OCI-LY1 (cell line): ENCODE data around the gene ZFPM1.

Source experiments
- H2AFZ ChIP-seq: fragments of 200-600 bp; sonication (generic), shearing (Covaris generic); 2 replicates; pipeline ENCODE4 v1.6.0; 2014; ENCODE audit warnings: antibody characterized with exemption, mild to moderate bottlenecking, low read length
- H3F3A ChIP-seq: fragments of 200-600 bp; sonication (generic), shearing (Covaris generic); 2 replicates; pipeline ENCODE4 v1.6.0; 2014; ENCODE audit warnings: mild to moderate bottlenecking, antibody characterized with exemption, low read length, moderate library complexity; ENCODE audit not compliant: insufficient read depth
- H3K27ac ChIP-seq: fragments of 200-600 bp; sonication (generic); 2 replicates; pipeline ENCODE4 v1.5.1; 2014; ENCODE audit warnings: low read length, mixed run types, mild to moderate bottlenecking, low read depth; ENCODE audit not compliant: poor library complexity, severe bottlenecking
- H3K27me3 ChIP-seq: fragments of 200-600 bp; sonication (generic); 2 replicates; pipeline ENCODE4 v1.6.0; 2014; ENCODE audit warnings: antibody characterized with exemption, mild to moderate bottlenecking, low read length, moderate library complexity; ENCODE audit not compliant: insufficient read depth
- H3K36me3 ChIP-seq: fragments of 200-600 bp; sonication (generic); 2 replicates; pipeline ENCODE4 v1.6.1; 2014; ENCODE audit warnings: mild to moderate bottlenecking, antibody characterized with exemption, low read length, moderate library complexity, mixed read lengths; ENCODE audit not compliant: insufficient read depth
- H3K4me1 ChIP-seq: fragments of 200-600 bp; sonication (generic); 2 replicates; pipeline ENCODE4 v1.5.1; 2014; ENCODE audit warnings: mild to moderate bottlenecking, low read length, moderate library complexity; ENCODE audit not compliant: insufficient read depth, severe bottlenecking
- H3K4me2 ChIP-seq: fragments of 200-600 bp; sonication (generic), shearing (Covaris generic); 2 replicates; pipeline ENCODE4 v1.6.1; 2014; ENCODE audit warnings: low read length
- H3K4me3 ChIP-seq: fragments of 200-600 bp; sonication (generic); 2 replicates; pipeline ENCODE4 v1.5.1; 2014; ENCODE audit warnings: low read length, low read depth, mild to moderate bottlenecking, mixed read lengths; ENCODE audit not compliant: poor library complexity, severe bottlenecking
- H3K79me2 ChIP-seq: fragments of 200-600 bp; shearing (Covaris generic); 2 replicates; pipeline ENCODE4 v1.6.1; 2016; ENCODE audit warnings: mixed run types, low read length, mixed read lengths; ENCODE audit not compliant: insufficient read depth
- H3K9ac ChIP-seq: fragments of 200-600 bp; sonication (generic), shearing (Covaris generic); 2 replicates; pipeline ENCODE4 v1.6.1; 2014; ENCODE audit warnings: mild to moderate bottlenecking, low read length, mixed read lengths
- H3K9me2 ChIP-seq: fragments of 200-600 bp; sonication (generic), shearing (Covaris generic); 2 replicates; pipeline ENCODE4 v1.6.1; 2014; ENCODE audit warnings: low read depth, mild to moderate bottlenecking, low read length, mixed read lengths
- H3K9me3 ChIP-seq: fragments of 200-600 bp; shearing (Covaris generic); 2 replicates; pipeline ENCODE4 v1.6.1; 2014; ENCODE audit warnings: low read length, mixed read lengths
- H4K20me1 ChIP-seq: fragments of 200-600 bp; sonication (generic), shearing (Covaris generic); 2 replicates; pipeline ENCODE4 v1.6.0; 2016; ENCODE audit warnings: mild to moderate bottlenecking, low read length; ENCODE audit not compliant: insufficient read depth
- EZH2 ChIP-seq: fragments of 200-600 bp; sonication (generic), shearing (Covaris generic); IDR thresholded peaks from 2 replicates; pipeline ENCODE4 v1.8.0; 2017; ENCODE audit warnings: borderline replicate concordance, mixed run types, mild to moderate bottlenecking, antibody characterized with exemption, low read length, moderate library complexity, mixed read lengths
- TF ChIP-seq, protein P1 (sequence below): fragments of 200-600 bp; sonication (generic), shearing (Covaris generic); IDR thresholded peaks from 2 replicates; pipeline ENCODE4 v1.5.1; 2017; ENCODE audit warnings: mild to moderate bottlenecking, antibody characterized with exemption, low read length, moderate library complexity, mixed read lengths

Gene ZFPM1

DNA sequence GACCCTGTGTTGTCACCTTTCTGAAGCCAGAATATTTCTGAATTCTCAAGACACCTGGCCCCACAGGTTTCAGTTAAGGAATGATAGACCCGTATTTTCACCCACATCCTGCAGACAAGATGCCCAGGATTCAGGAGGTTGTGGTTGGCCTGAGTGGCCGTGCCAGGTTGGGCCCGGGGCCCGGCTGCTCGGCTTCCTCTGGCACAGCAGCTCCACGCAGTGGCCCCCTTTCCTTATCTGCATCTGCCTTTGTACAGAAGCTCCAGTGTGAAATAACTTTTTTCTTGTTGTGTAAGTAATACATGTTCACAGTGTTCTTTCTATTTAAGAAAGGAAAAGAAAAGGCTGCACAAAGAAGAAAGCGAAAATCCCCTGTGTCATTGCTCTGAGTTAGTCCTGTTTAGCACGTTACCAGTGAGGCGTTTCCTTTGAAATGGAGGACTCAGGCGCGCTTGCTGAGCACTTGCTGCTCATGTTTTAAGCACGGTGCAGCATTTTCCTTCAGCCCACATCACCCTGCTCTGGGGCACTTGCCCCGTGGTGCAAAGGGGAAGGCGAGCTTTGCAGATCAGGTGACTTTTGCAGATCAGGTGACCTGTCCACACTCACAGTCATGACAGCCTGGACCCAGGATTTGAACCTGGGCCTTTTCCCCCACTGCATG lies 130.0 kb downstream of the ZFPM1 start:
- TF ChIP-seq EZH2: no peak
- TF ChIP-seq, protein P1, sequence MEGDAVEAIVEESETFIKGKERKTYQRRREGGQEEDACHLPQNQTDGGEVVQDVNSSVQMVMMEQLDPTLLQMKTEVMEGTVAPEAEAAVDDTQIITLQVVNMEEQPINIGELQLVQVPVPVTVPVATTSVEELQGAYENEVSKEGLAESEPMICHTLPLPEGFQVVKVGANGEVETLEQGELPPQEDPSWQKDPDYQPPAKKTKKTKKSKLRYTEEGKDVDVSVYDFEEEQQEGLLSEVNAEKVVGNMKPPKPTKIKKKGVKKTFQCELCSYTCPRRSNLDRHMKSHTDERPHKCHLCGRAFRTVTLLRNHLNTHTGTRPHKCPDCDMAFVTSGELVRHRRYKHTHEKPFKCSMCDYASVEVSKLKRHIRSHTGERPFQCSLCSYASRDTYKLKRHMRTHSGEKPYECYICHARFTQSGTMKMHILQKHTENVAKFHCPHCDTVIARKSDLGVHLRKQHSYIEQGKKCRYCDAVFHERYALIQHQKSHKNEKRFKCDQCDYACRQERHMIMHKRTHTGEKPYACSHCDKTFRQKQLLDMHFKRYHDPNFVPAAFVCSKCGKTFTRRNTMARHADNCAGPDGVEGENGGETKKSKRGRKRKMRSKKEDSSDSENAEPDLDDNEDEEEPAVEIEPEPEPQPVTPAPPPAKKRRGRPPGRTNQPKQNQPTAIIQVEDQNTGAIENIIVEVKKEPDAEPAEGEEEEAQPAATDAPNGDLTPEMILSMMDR: no peak
- no peaks in the 10 kb centered on the region for H3K9me3 ChIP-seq
- H3K36me3 ChIP-seq: peaks cover 89% of the 10 kb centered on the region
- no peaks in the 10 kb centered on the region for H4K20me1 ChIP-seq
- no peak overlapping the region for H3K9ac ChIP-seq
- no peak overlapping the region for H3K27ac ChIP-seq
- no peaks in the 10 kb centered on the region for H3K9me2 ChIP-seq
- H3K79me2 ChIP-seq: peaks cover 4% of the 10 kb centered on the region; the same call in 1 of the 2 replicates
- no peak overlapping the region for H3K4me2 ChIP-seq
- no peak overlapping the region for H3K4me3 ChIP-seq
- H2AFZ ChIP-seq: no peak overlapping the region
- H3K4me1 ChIP-seq: no peaks in the 10 kb centered on the region
- no peaks in the 10 kb centered on the region for H3F3A ChIP-seq
- no peaks in the 10 kb centered on the region for H3K27me3 ChIP-seq

DNA sequence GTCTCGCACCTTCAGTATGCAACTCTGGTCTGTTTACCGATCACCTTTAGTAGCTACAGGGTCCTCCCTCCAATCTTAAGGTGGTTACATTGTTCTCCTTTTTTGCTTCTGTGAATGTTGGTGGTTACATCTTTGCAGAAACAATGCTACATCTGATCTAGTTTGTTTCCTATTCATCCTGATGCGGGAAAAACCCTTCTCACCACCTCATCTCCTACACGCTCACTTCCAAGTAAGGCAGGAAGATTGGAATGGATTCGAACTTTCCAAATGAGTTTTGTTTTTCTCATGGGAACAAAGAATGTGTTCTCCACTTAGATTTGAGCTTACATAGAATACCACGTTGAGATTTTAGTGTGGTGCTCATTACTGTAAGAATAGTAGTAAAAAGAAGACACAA lies 131.6 kb downstream of the ZFPM1 start:
- Histone ChIP-seq H3F3A (no peaks in the 10 kb centered on the region), H3K9me2 (no peaks in the 10 kb centered on the region), H2AFZ (no peak overlapping the region), H3K36me3 (peaks cover 89% of the 10 kb centered on the region), H3K4me3 (no peak overlapping the region), H3K27ac (no peak overlapping the region), H3K9ac (no peak overlapping the region), H3K4me1 (no peaks in the 10 kb centered on the region), H4K20me1 (no peaks in the 10 kb centered on the region), H3K27me3 (no peaks in the 10 kb centered on the region), H3K4me2 (no peak overlapping the region), H3K9me3 (no peaks in the 10 kb centered on the region), H3K79me2 (peaks cover 4% of the 10 kb centered on the region; the same call in 1 of the 2 replicates)
- TF ChIP-seq EZH2: no peak
- TF ChIP-seq, protein P1: no peak

DNA sequence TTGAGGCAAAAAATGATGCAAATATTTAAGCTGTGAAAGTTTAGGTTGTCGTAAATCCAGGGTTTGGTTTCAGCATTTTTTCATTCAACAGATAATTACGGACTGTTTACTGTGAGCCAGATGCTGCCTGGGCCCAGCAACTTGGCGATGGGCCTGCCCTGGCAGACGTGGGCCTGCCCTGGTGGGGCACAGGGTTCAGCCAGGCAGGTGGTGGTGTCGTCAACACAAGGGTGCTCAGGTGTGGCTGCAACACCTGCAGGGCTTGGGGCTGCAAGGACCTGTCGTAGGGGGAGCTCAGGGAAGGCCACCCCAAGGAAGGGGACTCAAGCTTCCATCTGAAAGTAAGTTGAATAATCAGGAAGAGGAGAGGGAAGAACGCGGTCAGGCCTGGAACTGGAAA lies 132.2 kb downstream of the ZFPM1 start:
- no peak overlapping the region for H3K4me2 ChIP-seq
- no peaks in the 10 kb centered on the region for H3K4me1 ChIP-seq
- no peaks in the 10 kb centered on the region for H3K27me3 ChIP-seq
- H2AFZ ChIP-seq: no peak overlapping the region
- peaks cover 4% of the 10 kb centered on the region; the same call in 1 of the 2 replicates for H3K79me2 ChIP-seq
- no peaks in the 10 kb centered on the region for H3K9me3 ChIP-seq
- no peaks in the 10 kb centered on the region for H3F3A ChIP-seq
- TF ChIP-seq, protein P1: no peak
- no peak for TF ChIP-seq EZH2
- H3K4me3 ChIP-seq: no peak overlapping the region
- H4K20me1 ChIP-seq: no peaks in the 10 kb centered on the region
- H3K36me3 ChIP-seq: peaks cover 90% of the 10 kb centered on the region
- H3K9ac ChIP-seq: no peak overlapping the region
- H3K27ac ChIP-seq: no peak overlapping the region
- no peaks in the 10 kb centered on the region for H3K9me2 ChIP-seq
